Osteocyte (in vitro differentiated cells): ENCODE measurements around the gene CCT4. TPM values are rescaled to one million over a fixed set of nuclear protein-coding genes. Genes with fewer than 3 reads are reported as not detected.

Experiments
- DNase-seq: peaks from one replicate; pipeline ENCODE4 v3.0.0; 2021; ENCODE audit warnings: mixed read lengths; ENCODE audit not compliant: unreplicated experiment; ENCODE audit errors: extremely low spot score
- H3K27ac Mint-ChIP-seq: one replicate; pipeline ENCODE4 v1.8.0; 2021; ENCODE audit warnings: mild to moderate bottlenecking, mixed read lengths; ENCODE audit not compliant: unreplicated experiment
- H3K27me3 Mint-ChIP-seq: one replicate; pipeline ENCODE4 v1.8.0; 2021; ENCODE audit warnings: mixed read lengths; ENCODE audit not compliant: unreplicated experiment
- H3K36me3 Mint-ChIP-seq: one replicate; pipeline ENCODE4 v1.8.0; 2021; ENCODE audit warnings: mixed read lengths; ENCODE audit not compliant: unreplicated experiment
- H3K4me1 Mint-ChIP-seq: one replicate; pipeline ENCODE4 v1.8.0; 2021; ENCODE audit warnings: mixed read lengths; ENCODE audit not compliant: unreplicated experiment
- H3K4me3 Mint-ChIP-seq: one replicate; pipeline ENCODE4 v1.8.0; 2021; ENCODE audit warnings: mild to moderate bottlenecking, moderate library complexity, mixed read lengths; ENCODE audit not compliant: unreplicated experiment
- H3K9me3 Mint-ChIP-seq: one replicate; pipeline ENCODE4 v1.8.0; 2021; ENCODE audit warnings: mixed read lengths; ENCODE audit not compliant: unreplicated experiment
- total RNA-seq: library from RNA; stranded (reverse); gene quantifications from 2 replicates; pipeline ENCODE4 v1.2.1, GENCODE V29; 2021
- TF ChIP-seq, protein P1 (sequence below): fragments of 200-600 bp; sonication (generic); IDR thresholded peaks from 2 replicates; pipeline ENCODE4 v1.5.0; 2021; ENCODE audit warnings: antibody characterized with exemption, mild to moderate bottlenecking, moderate library complexity

The CCT4 gene
- total RNA-seq, 1 donor from 2014 or later, result 125 TPM

DNA sequence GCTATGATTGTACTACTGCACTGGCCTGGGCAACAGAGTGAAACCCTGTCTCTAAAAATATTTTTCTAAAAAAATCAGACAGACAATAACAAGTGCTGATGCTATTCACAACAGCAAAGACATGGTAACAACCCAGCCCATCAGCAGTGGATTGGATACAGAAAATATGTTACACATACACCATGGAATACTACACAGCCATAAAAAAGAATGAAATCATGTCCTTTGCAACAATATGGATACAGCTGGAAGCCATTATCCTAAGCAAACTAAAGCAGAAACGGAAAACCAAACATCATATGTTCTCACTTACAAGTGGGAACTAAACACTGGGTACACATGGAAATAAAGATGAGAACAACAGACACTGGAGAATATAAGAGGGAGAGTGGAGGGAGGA lies 54.5 kb downstream of the CCT4 start:
- TF ChIP-seq, protein P1, sequence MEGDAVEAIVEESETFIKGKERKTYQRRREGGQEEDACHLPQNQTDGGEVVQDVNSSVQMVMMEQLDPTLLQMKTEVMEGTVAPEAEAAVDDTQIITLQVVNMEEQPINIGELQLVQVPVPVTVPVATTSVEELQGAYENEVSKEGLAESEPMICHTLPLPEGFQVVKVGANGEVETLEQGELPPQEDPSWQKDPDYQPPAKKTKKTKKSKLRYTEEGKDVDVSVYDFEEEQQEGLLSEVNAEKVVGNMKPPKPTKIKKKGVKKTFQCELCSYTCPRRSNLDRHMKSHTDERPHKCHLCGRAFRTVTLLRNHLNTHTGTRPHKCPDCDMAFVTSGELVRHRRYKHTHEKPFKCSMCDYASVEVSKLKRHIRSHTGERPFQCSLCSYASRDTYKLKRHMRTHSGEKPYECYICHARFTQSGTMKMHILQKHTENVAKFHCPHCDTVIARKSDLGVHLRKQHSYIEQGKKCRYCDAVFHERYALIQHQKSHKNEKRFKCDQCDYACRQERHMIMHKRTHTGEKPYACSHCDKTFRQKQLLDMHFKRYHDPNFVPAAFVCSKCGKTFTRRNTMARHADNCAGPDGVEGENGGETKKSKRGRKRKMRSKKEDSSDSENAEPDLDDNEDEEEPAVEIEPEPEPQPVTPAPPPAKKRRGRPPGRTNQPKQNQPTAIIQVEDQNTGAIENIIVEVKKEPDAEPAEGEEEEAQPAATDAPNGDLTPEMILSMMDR, result no peak
- H3K9me3 Mint-ChIP-seq, result no peaks in the 10 kb centered on the region
- H3K4me1 Mint-ChIP-seq, result peaks cover 3% of the 10 kb centered on the region
- no peaks in the 10 kb centered on the region for H3K27me3 Mint-ChIP-seq
- no peak overlapping the region for H3K27ac Mint-ChIP-seq
- peaks cover 7% of the 10 kb centered on the region for H3K36me3 Mint-ChIP-seq
- H3K4me3 Mint-ChIP-seq, result no peak overlapping the region
- no peak for DNase-seq

DNA sequence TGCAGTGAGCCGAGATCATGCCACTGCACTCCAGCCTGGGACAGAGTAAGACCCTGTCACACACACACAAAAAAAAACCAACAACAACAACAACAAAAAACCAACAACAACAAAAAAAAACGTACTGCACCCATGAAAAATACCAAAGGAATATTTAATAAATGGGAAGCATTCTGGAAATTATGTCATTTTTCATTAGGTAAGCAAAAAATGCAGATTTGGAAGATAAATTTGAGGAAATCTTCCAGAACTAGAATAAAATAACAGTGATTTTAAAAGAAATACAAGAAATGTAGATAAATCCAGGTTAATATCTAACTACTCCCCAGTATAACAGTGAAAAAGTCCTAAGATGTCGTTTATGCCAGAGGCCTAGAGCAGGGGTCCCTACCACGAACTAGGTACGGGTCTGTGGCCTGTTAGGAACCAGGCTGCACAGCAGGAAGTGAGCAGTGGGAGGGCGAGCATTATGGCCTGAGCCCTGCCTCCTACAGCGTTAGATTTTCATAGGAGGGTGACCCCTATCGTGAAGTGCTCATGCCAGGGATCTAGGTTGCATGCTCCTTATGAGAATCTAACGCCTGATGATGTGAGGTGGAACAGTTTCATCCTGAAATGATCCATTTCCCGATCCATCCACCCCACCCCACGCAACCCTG lies 56.1 kb downstream of the CCT4 start:
- H3K4me1 Mint-ChIP-seq, result no peaks in the 10 kb centered on the region
- H3K27ac Mint-ChIP-seq, result no peak overlapping the region
- no peak for DNase-seq
- H3K36me3 Mint-ChIP-seq, result peaks cover 7% of the 10 kb centered on the region
- H3K9me3 Mint-ChIP-seq, result no peaks in the 10 kb centered on the region
- H3K27me3 Mint-ChIP-seq, result no peaks in the 10 kb centered on the region
- TF ChIP-seq, protein P1, result no peak
- no peak overlapping the region for H3K4me3 Mint-ChIP-seq

DNA sequence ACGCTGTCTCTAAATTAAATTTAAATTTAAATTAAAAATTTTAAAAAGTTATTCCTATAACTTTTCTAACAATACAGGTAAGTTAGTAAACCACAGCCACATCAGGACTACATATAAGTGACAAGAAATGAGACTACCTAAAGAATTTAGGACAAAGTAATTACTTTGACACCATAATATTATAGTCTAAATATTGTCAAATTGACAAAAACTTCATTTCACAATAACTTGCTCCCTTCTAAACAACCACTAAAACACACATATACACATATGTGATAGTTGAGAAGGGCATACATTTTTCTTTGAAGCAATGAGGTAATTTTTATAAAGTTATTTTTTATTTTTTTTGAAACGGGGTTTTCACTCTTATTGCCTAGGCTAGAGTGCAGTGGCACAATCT lies 66.2 kb downstream of the CCT4 start:
- Mint-ChIP-seq H3K27me3 (peaks cover 16% of the 10 kb centered on the region), H3K36me3 (peaks cover 2% of the 10 kb centered on the region), H3K9me3 (no peaks in the 10 kb centered on the region), H3K4me3 (no peak overlapping the region), H3K27ac (no peak overlapping the region), H3K4me1 (no peaks in the 10 kb centered on the region)
- TF ChIP-seq, protein P1, result no peak
- DNase-seq, result no peak

Other genes with a start within 250 kb of the CCT4 start
- gene FAM161A, start 34.6 kb downstream of the CCT4 start, total RNA-seq, result 2.7 and 3.2 TPM in 2 replicates
- gene COMMD1, start 17.0 kb upstream of the CCT4 start, total RNA-seq, result 36.1 and 39.7 TPM in 2 replicates